ENCODE data around the gene PI16.

The PI16 gene

DNA sequence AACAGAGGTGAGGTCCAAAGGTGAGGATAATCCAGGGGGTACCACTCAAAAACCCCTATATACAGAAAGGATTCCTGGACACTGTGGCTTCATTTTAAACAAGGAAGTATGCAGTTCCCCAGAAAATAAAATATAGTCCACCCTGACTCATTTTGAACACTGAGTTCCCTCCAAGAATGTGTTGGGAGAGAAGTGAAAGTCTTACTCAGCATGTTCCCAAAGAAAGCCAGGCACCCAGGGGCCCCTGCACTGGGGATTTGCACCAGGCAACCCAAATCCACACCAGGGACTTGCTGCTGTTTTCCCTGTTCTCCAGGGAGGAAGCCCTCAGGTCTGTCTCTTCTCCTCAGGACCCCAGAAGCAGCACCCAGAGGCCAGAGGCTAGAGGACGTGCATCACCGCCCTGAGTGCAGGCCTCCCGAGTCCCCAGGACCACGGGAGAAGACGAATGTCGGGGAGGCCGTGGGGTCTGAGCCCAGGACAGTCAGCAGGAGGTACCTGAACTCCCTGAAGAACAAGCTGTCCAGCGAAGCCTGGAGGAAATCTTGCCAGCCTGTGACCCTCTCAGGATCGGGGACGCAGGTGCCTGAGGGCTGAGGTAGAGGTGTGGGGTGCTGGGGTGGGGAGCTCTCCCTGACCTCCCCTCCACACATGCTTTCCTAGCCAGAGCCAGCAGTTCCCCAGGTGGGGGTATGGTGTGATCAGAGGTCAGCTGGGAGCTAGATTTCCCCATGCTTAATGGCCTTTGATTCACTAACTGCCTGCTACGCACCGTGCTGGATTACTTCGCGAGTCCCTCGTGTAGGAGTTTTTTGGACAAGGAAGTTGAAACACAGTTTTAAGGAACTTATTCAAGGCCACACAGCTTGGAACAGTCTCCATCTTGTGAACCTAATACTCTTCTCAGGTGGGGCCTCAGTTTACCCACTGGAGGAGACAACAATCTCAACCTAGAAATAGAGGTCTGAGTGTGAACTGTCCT, 54.2 kb downstream of the PI16 start:
- TF ChIP-seq, protein P1, sequence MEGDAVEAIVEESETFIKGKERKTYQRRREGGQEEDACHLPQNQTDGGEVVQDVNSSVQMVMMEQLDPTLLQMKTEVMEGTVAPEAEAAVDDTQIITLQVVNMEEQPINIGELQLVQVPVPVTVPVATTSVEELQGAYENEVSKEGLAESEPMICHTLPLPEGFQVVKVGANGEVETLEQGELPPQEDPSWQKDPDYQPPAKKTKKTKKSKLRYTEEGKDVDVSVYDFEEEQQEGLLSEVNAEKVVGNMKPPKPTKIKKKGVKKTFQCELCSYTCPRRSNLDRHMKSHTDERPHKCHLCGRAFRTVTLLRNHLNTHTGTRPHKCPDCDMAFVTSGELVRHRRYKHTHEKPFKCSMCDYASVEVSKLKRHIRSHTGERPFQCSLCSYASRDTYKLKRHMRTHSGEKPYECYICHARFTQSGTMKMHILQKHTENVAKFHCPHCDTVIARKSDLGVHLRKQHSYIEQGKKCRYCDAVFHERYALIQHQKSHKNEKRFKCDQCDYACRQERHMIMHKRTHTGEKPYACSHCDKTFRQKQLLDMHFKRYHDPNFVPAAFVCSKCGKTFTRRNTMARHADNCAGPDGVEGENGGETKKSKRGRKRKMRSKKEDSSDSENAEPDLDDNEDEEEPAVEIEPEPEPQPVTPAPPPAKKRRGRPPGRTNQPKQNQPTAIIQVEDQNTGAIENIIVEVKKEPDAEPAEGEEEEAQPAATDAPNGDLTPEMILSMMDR (conservative IDR thresholded peaks at IDR 0.05; ENCODE audit: low read depth, low read length) = no peak
- DNase-seq (ENCODE audit: low read depth) = no peak

DNA sequence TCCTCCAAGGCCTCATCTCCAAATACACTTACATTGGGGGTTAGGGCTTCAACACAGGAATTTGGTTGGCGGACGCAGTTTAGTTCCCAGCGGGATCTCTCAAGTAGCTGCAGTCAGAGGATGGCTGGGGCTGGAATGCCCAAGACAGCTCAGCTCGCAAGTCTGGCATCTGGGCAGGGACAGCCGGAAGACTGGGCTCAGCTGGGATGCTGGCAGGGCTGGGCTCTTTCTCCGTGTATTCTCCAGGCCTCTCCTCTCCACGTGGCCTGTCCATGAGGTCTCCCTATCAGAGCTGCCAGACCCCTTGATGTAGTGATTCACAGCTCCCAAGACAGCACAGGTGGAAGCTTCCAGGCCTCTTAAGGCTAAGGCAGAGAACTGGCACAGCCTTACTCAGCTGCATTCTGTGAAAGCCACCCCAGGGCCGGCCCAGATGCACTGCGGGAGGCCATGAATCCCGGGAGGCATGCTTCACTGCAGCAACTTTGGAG, 55.9 kb downstream of the PI16 start:
- TF ChIP-seq, protein P1 (conservative IDR thresholded peaks at IDR 0.05; ENCODE audit: low read depth, low read length) = no peak
- no peak for DNase-seq (ENCODE audit: low read depth)
- H3K4me3 ChIP-seq (ENCODE audit: low read depth, low read length) = no peak overlapping the region

More for the DNA sequence above, 54.2 kb downstream of the PI16 start:
- H3K4me3 ChIP-seq (ENCODE audit: low read depth, low read length) = no peak overlapping the region

DNA sequence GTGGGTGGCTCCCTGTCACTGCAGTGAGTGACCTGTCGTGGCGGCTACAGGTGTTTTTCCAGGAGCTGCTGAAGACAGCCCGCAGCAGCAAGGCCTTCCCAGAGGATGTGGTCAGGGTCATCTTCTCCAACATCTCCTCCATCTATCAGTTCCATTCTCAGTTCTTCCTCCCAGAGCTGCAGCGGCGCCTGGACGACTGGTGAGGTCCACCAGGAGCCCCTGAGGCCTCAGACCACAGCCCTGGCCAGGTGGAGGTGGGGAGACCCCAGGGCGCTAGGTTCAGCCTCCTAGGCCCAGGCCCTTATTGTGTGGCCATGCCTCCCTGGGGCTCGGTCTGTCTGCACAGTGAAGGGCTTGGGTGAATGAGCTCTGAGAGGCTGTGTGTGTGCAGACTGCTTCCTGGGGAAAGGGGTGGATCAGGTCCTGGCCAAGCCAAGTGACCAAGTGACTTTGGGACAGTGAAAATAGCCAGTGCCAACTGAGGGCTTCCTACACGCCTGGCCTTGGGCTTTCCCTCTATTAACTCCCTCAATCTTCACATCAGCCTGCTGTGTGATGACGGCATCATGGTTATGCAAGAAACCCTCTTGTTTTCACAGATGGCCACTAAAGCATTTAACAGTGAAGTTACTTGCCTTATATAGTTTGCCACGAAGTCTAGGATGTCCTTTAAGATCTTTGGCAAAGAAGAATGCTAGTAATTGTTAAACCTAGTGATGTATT, 57.3 kb downstream of the PI16 start:
- H3K4me3 ChIP-seq (ENCODE audit: low read depth, low read length) = no peak overlapping the region
- TF ChIP-seq, protein P1 (conservative IDR thresholded peaks at IDR 0.05; ENCODE audit: low read depth, low read length) = no peak
- peak; percentile 94 for DNase-seq (ENCODE audit: low read depth)

DNA sequence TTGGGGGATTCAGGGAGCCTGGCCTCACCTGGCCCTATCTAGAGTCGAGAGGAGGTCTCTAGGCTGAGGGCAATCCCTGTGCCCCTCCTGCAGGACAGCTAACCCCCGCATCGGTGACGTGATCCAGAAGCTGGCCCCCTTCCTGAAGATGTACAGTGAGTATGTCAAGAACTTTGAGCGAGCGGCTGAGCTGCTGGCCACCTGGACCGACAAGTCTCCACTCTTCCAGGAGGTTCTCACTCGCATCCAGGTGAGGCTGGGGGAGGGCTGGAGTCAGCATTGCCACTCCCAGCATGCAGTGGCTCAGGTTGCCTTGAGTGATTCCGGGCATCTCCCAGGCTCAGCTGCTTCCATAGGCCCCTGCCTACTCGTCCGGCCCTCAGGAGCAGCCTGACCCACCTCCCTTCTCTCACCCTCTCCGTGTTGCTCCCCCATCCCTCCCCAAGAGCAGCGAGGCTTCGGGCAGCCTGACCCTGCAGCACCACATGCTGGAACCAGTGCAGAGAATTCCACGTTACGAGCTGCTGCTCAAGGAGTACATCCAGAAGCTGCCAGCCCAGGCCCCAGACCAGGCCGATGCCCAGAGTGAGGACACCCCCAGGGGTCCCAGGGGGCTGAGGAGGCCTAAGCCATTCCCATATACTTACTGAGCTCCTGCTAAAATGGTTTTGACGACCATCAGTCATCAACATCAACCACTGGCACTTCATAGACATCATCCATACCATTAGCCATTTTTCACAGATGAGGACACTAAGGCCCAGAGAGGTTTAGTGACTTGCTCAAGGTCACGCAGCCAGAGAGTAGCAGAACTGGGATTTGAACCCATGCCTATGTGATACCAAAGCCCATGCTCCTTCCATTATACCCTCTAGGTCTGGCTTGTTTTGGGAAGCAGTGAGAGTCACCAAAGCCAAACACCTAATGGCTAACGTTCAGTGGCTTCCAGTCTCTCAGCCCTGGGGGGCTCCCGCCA, 59.3 kb downstream of the PI16 start:
- DNase-seq (ENCODE audit: low read depth) = no peak
- H3K4me3 ChIP-seq (ENCODE audit: low read depth, low read length) = no peak overlapping the region
- TF ChIP-seq, protein P1 (conservative IDR thresholded peaks at IDR 0.05; ENCODE audit: low read depth, low read length) = no peak

All from choroid plexus epithelial cell (primary cell).